GM21390 (cell line): ENCODE measurements around the gene NLRC5.
"Not testable (repeated sequence)": the region's sequence is repeated elsewhere in the genome, so short reads cannot be mapped to it uniquely, and the experiment has no call there.

ENCODE experiments used
- ATAC-seq: cut with Tn5 transposase; IDR thresholded peaks from one replicate; pipeline ENCODE4 v1.9.1; 2021; ENCODE audit not compliant: unreplicated experiment

Gene NLRC5

GRCh38 chr16:57093666-57094564 is 104.6 kb downstream of the NLRC5 start:
- ATAC-seq: no peak

- no peak for ATAC-seq
These were observed 105.6 kb downstream of the NLRC5 start for GRCh38 chr16:57094911-57095310.

DNA sequence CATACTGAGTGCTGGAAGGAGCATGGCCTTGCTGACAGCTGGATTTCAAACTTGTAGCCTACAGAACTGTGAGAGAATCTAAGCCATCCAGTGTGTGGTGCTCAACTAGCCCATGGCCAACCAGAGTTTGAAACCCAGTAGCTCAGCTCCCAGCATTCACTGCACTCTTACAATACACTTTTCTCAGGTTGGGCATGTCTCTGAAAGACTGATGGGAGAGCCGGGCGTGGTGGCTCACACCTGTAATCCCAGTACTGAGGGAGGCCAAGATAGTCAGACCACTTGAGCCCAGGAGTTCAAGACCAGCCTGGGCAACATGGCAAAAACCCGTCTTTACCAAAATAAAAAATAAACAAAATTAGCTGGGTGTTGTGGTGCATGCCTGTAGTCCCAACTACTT is 106.8 kb downstream of the NLRC5 start:
- ATAC-seq: no peak

- ATAC-seq: no peak
These were observed 107.4 kb downstream of the NLRC5 start for GRCh38 chr16:57096793-57097192.

GRCh38 chr16:57098188-57098841 is 109.0 kb downstream of the NLRC5 start:
- ATAC-seq: no peak

DNA sequence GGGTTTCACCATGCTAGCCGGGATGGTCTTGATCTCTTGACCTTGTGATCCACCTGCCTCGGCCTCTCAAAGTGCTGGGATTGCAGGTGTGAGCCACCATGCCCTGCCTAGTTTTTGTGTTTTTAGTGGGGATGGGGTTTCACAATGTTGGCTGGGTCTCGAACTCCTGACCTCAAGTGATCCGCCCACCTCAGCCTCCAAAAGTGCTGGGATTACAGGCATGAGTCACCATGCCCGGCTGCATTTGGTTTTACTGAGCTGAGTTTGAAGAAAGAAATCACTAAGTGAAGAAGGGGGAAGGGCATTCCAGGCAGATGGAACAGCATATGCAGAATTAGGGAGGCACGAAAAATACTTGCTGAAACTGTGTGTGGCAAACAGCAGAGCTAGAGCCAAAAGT is 110.6 kb downstream of the NLRC5 start:
- not testable (repeated sequence) for ATAC-seq

GRCh38 chr16:57100445-57100844 is 111.1 kb downstream of the NLRC5 start:
- no peak for ATAC-seq

GRCh38 chr16:57102888-57103851 is 113.8 kb downstream of the NLRC5 start:
- no peak for ATAC-seq

DNA sequence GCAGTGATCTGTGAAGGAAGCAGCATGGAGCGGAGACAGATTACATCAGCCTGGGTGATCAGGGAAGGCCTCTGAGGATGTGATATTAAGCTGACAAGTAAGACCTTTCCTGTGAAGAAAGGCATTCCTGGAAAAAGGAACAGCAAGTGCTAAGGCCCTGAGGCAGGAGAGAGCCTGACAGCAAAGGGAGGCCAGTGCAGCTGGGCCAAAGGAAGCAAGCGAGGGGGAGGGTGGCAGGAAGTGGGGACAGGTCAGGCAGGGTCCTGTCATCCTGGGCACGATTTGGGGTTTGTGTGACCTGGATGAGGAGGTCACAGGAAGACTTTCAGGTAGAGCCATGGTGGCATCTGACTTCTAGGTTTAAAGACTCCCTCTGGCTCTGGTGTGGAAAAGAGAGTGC is 115.3 kb downstream of the NLRC5 start:
- ATAC-seq: no peak

GRCh38 chr16:57105184-57105583 is 115.8 kb downstream of the NLRC5 start:
- no peak for ATAC-seq

DNA sequence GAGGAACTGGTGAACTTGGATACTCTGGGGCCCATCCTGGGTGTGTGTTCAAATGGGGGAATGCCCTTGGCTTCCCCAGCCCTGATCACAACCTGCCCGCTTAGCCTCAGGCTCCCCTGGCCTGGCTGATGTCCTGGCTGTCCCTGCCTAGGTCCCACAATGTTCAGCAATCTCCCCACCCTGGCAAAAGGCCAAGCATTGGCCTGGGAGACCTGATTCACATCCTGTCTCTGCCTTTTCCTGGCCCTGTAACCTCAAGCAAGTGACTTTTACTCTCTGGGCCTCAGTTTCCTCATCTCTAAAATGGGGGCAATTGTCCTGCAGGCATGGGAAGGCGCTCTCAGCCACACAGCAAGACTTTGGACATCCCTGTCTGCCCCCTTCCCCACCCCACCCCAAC is 117.4 kb downstream of the NLRC5 start:
- ATAC-seq: no peak

DNA sequence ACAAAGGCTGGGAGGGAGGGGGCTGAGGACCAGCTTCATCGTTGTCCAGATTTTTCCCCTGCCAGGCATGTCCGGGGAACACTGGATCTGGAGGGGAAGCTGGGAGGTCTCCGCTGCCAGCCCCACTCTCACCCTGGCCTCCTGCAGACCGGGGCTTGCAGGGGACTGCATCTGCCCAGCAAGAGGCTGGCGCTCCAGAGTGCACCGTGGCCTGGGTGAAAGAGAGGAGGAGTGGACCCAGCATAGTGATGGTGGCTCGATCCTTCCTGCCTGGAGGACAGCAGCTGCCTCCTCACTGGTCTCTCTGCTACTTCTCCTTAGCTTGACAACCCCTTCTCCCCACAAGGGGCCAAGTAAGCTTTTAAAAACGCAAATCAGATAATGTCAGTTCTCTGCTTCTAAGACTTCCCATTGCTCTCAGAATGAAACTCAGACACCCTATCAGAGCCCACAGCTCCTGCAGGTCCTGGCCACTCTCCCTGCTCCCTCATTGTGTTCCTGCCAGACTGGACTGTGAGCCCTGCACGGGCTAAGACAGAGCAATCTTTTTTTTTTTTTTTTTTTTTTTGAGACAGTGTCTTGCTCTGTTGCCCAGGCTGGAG is 118.1 kb downstream of the NLRC5 start:
- no peak for ATAC-seq

DNA sequence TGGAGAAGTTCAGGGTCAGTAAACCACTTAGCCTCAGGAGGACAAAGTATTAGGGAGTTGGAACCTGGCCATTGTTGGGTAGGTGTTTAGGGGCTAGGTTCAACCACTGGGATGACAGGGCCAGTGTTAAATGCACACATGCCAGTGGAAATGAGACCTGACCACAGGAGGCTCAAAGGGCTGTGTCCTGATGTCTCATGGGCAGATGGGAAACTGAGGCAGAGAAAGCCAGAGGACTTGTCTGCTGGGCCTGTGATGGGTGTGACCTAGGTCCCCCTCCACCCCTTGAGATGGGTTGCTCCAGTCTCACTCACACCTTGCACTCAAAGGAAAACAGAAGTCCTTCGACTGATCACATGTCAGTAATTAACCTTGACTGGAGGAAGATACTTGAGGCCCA is 119.1 kb downstream of the NLRC5 start:
- no peak for ATAC-seq

DNA sequence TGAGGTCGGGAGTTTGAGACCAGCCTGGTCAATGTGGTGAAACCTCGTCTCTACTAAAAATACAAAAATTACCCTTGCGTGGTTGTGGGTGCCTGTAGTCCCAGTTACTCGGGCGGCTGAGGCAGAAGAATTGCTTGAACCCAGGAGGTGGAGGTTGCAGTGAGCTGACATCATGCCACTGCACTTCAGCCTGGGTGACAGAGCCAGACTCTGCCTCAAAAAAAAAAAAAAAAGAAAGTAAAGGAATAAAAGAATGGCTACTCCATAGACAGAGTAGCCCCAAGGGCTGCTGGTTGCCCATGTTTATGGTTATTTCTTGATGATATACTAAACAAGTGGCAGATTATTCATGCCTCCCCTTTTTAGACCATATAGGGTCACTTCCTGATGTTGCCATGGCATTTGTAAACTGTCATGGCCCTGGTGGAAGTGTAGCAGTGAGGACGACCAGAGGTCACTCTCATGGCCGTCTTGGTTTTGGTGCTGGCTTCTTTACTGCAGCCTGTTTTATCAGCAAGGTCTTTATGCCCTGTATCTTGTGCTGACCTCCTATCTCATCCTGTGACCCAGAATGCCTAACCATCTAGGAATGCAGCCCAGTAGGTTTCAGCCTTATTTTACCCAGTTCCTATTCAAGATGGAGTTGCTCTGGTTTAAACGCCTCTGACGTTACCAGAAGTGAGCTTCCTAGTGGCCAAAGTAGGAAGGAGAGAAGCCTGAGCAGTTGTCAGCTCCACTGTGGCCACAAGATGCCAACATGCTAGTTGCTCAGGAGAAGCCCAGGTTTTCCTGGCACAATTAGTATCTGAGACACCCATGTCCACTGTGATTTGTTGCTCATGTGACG is 120.1 kb downstream of the NLRC5 start:
- not testable (repeated sequence) for ATAC-seq

- no peak for ATAC-seq
These were observed 121.6 kb downstream of the NLRC5 start for GRCh38 chr16:57110937-57111336.

DNA sequence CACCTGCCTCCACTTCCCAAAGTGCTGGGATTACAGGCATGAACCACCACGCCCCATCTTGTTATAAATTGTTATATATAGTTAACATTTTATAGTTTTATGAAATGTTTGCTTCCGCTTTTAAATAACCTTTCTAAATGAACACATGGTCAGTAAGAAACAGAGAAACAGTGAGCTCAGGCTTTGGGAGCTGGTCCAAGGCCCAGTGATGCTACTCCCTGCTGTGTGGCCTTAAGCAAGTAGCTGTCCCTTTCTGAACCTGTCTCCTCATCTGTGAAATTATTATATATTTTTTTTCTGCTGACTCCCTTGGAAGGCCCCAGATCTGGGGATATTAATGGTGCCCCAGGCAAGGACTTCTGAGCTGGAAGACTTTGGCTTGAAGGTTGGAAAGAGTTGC is 122.1 kb downstream of the NLRC5 start:
- no peak for ATAC-seq

GRCh38 chr16:57112403-57113041 is 123.2 kb downstream of the NLRC5 start:
- ATAC-seq: no peak

DNA sequence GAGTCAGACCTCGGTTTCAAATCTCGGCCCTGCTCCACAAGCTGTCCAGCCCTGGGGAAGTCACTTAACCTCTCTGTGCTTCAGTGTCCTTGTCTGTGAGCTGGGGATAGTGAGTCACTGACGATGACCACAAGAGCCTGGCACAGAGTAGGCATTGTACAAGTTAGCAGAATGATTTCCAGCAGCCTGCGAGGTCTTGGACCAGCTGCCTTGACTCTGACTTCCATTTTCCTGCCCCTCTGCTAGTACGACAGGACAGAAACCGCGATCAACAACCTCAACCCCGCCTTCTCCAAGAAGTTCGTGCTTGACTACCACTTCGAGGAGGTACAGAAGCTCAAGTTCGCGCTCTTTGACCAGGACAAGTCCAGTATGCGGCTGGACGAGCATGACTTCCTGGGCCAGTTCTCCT is 123.7 kb downstream of the NLRC5 start:
- ATAC-seq: no peak

- no peak for ATAC-seq
These were observed 124.3 kb downstream of the NLRC5 start for GRCh38 chr16:57113664-57114063.

DNA sequence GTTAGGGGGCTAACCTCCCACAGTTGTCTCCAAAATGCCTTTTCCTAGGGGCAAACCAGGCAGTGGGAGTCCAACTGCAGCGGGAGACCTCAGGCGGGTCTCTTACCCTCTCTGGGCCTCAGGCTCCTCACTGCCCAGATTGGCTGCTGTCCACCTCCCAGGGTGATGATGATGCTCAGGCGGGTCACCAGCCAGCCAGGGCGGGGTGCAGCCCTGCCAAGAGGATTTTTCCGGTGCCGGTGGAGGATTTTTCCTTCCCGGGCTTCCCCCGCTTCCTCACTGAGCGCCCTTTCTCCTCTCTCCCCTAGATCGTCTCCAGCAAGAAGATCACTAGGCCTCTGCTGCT is 125.8 kb downstream of the NLRC5 start:
- ATAC-seq: no peak
